Endodermal cell (in vitro differentiated cells): Measurements from ENCODE around the gene ZSCAN18. TPM values are rescaled to one million over a fixed set of nuclear protein-coding genes. Genes with fewer than 3 reads are reported as not detected.

Source experiments
- DNase-seq: peaks from one replicate; pipeline ENCODE4 v3.0.0-alpha.2; 2017
- H3K27ac ChIP-seq: 2 replicates; pipeline ENCODE4 v1.5.1; 2013; ENCODE audit warnings: mild to moderate bottlenecking, low read depth, low read length, moderate library complexity
- H3K27me3 ChIP-seq: 2 replicates; pipeline ENCODE4 v1.6.1; 2013; ENCODE audit warnings: mild to moderate bottlenecking, low read length, moderate library complexity; ENCODE audit not compliant: insufficient read depth, control insufficient read depth, poor library complexity, severe bottlenecking
- H3K36me3 ChIP-seq: 2 replicates; pipeline ENCODE4 v1.7.0; 2013; ENCODE audit warnings: mild to moderate bottlenecking, low read length, moderate library complexity; ENCODE audit not compliant: control insufficient read depth, insufficient read depth
- H3K4me1 ChIP-seq: one replicate; pipeline ENCODE4 v1.7.0; 2013; ENCODE audit warnings: low read length; ENCODE audit not compliant: control insufficient read depth, insufficient read depth
- H3K4me3 ChIP-seq: 2 replicates; pipeline ENCODE4 v1.5.1; 2013; ENCODE audit warnings: mild to moderate bottlenecking, low read length, moderate library complexity
- H3K9ac ChIP-seq: 2 replicates; pipeline ENCODE4 v1.6.1; 2013; ENCODE audit warnings: mild to moderate bottlenecking, low read length, moderate library complexity; ENCODE audit not compliant: poor library complexity, severe bottlenecking; ENCODE audit errors: extremely low read depth
- H3K9me3 ChIP-seq: 2 replicates; pipeline ENCODE4 v1.6.1; 2013; ENCODE audit warnings: mild to moderate bottlenecking, low read length, moderate library complexity; ENCODE audit not compliant: control insufficient read depth
- H3K27ac Mint-ChIP-seq: 2 replicates; pipeline ENCODE4 v1.8.0; 2020; ENCODE audit warnings: mixed read lengths
- H3K27me3 Mint-ChIP-seq: 2 replicates; pipeline ENCODE4 v1.8.0; 2021; ENCODE audit warnings: mild to moderate bottlenecking, mixed read lengths; ENCODE audit not compliant: insufficient read depth
- H3K36me3 Mint-ChIP-seq: 2 replicates; pipeline ENCODE4 v1.8.0; 2020; ENCODE audit warnings: low read depth, mixed read lengths
- H3K4me1 Mint-ChIP-seq: 2 replicates; pipeline ENCODE4 v1.8.0; 2020; ENCODE audit warnings: mixed read lengths
- H3K4me3 Mint-ChIP-seq: 2 replicates; pipeline ENCODE4 v1.8.0; 2020; ENCODE audit warnings: mild to moderate bottlenecking, moderate library complexity, mixed read lengths
- H3K9me3 Mint-ChIP-seq: 2 replicates; pipeline ENCODE4 v1.8.0; 2020; ENCODE audit warnings: mild to moderate bottlenecking, mixed read lengths
- WGBS, 2 experiments: methylation state at CpG; one replicate each; pipeline versions ENCODE4 v1.1.5 to v1.1.7; 2013; ENCODE audit warnings: missing lambda C conversion rate in 2 of 2, mixed read lengths in 1 of 2; ENCODE audit not compliant: insufficient coverage in 1 of 2, insufficient read length in 1 of 2; 5-methylcytosine and 5-hydroxymethylcytosine counted together
- total RNA-seq, 2 donors: library from RNA; stranded (reverse); fragmentation: NEBNext Ultra II Directional in 1 of 2; extraction: Animal tissue kit (Norgen Biotek cat#: 25700) in 1 of 2; gene quantifications; 2 replicates in 1 of 2; 3 replicates in 1 of 2; pipeline ENCODE4 v1.2.1, GENCODE V29; 2021
- TF ChIP-seq, protein P1 (sequence below): fragments of 200-600 bp; sonication (generic); conservative IDR thresholded peaks from 2 replicates; pipeline ENCODE4 v1.5.0; 2021; ENCODE audit warnings: antibody characterized with exemption, mild to moderate bottlenecking

ZSCAN18 gene
- total RNA-seq, 2 donors from 2014 or later = 68.2 to 112 TPM

DNA sequence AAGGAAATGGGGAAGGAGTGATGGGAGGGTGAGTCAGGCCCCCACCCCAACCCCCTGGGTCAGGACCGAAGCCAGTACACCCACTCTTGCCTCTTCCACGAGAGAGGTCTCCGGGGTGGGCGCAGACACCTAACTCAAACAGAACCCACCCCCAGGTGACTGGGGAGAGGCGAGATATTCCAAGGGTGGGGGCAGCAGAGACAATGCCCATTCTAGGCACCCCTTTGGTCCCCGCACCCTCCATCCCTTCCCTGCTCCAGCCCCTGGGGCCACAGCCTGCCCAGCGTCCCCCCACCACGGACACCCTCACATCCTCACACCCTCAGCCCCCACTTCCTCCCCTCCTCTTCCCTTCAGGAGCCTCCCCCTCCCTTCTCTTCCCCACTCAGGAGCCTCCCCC is 682 bp downstream of the ZSCAN18 start:
- H3K4me1 Mint-ChIP-seq = peaks cover 4% of the 10 kb centered on the region
- no peak for DNase-seq
- H3K4me1 ChIP-seq = no peaks in the 10 kb centered on the region
- H3K27me3 Mint-ChIP-seq = peaks cover 4% of the 10 kb centered on the region
- H3K4me3 Mint-ChIP-seq = peak overlapping the region; percentile 82
- H3K9ac ChIP-seq = peak overlapping the region; percentile 99
- 68 to 82% methylated on average over 2 to 8 of the region's 8 CpGs for WGBS, 2 experiments
- H3K9me3 ChIP-seq = peaks cover 58% of the 10 kb centered on the region
- no peaks in the 10 kb centered on the region for H3K27me3 ChIP-seq
- H3K27ac Mint-ChIP-seq = peak overlapping the region; percentile 58
- peaks cover 20% of the 10 kb centered on the region for H3K36me3 ChIP-seq
- peaks cover 26% of the 10 kb centered on the region for H3K36me3 Mint-ChIP-seq
- peak overlapping the region; percentile 84 for H3K4me3 ChIP-seq
- H3K27ac ChIP-seq = peak overlapping the region; percentile 100
- peaks cover 39% of the 10 kb centered on the region for H3K9me3 Mint-ChIP-seq
- TF ChIP-seq, protein P1, sequence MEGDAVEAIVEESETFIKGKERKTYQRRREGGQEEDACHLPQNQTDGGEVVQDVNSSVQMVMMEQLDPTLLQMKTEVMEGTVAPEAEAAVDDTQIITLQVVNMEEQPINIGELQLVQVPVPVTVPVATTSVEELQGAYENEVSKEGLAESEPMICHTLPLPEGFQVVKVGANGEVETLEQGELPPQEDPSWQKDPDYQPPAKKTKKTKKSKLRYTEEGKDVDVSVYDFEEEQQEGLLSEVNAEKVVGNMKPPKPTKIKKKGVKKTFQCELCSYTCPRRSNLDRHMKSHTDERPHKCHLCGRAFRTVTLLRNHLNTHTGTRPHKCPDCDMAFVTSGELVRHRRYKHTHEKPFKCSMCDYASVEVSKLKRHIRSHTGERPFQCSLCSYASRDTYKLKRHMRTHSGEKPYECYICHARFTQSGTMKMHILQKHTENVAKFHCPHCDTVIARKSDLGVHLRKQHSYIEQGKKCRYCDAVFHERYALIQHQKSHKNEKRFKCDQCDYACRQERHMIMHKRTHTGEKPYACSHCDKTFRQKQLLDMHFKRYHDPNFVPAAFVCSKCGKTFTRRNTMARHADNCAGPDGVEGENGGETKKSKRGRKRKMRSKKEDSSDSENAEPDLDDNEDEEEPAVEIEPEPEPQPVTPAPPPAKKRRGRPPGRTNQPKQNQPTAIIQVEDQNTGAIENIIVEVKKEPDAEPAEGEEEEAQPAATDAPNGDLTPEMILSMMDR = no peak

DNA sequence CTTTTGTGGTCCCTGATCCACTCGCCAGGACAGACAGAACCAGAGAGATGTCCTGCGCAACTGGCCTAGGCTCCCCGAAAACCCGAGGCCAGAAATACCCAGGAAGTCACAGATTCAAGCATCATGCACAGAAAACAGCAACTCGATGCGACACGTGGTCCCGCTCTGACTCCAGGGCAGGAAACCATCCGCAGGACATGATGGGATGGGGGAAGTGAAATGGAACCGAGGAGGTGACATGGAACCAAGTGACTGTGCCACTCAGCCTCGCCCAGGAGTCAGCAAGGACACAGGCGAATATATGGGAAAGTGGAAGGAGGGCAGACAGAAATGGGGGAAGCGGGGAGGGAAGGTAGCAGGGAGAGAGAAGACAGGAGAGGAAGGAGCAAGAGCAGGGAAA is 1.1 kb downstream of the ZSCAN18 start:
- peak overlapping the region; percentile 58 for H3K27ac Mint-ChIP-seq
- Histone ChIP-seq H3K27ac (no peak overlapping the region), H3K27me3 (no peaks in the 10 kb centered on the region), H3K9me3 (peaks cover 58% of the 10 kb centered on the region), H3K4me1 (no peaks in the 10 kb centered on the region), H3K36me3 (peaks cover 20% of the 10 kb centered on the region), H3K9ac (peak overlapping the region; percentile 99), H3K4me3 (peak overlapping the region; percentile 84)
- peaks cover 4% of the 10 kb centered on the region for H3K27me3 Mint-ChIP-seq
- H3K4me1 Mint-ChIP-seq = peaks cover 4% of the 10 kb centered on the region
- TF ChIP-seq, protein P1 = no peak
- DNase-seq = no peak
- H3K4me3 Mint-ChIP-seq = peak overlapping the region; percentile 82
- peaks cover 29% of the 10 kb centered on the region for H3K36me3 Mint-ChIP-seq
- WGBS, 2 experiments = 88 to 95% methylated on average over 13 of the region's 13 CpGs
- H3K9me3 Mint-ChIP-seq = peaks cover 37% of the 10 kb centered on the region

DNA sequence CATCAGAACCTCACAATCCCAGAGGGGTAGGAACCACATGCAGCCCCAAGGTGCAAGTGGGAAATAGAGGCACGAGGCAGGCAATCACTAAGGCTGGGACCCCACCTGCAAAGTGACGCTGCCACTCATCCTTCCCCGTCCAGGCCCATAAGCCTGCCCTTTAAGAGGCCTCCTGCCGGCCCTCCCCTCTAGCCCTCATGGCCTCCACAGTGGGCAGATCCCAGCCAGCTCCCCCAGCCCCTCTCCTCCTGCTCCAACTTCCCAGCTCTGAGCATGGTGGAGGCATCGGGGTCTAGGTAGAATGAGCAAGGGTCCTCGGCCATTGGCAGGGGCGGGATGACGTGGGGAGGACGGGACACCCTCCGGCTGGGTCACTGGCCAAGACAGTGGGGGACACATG is 2.7 kb downstream of the ZSCAN18 start:
- no peak overlapping the region for H3K4me3 ChIP-seq
- no peak overlapping the region for H3K27ac ChIP-seq
- Mint-ChIP-seq H3K27me3 (peaks cover 4% of the 10 kb centered on the region), H3K4me1 (peaks cover 4% of the 10 kb centered on the region), H3K9me3 (peaks cover 26% of the 10 kb centered on the region), H3K4me3 (no peak overlapping the region), H3K36me3 (peaks cover 34% of the 10 kb centered on the region), H3K27ac (no peak overlapping the region)
- TF ChIP-seq, protein P1 = no peak
- peaks cover 57% of the 10 kb centered on the region for H3K9me3 ChIP-seq
- DNase-seq = no peak
- no peak overlapping the region for H3K9ac ChIP-seq
- H3K36me3 ChIP-seq = peaks cover 21% of the 10 kb centered on the region
- 96 to 97% methylated on average over 6 to 10 of the region's 10 CpGs for WGBS, 2 experiments
- H3K4me1 ChIP-seq = no peaks in the 10 kb centered on the region
- H3K27me3 ChIP-seq = no peaks in the 10 kb centered on the region
